SU-DHL-6 (cell line): ENCODE measurements around the gene KCNB1.

Experiments
- H2AFZ ChIP-seq: fragments of 200-600 bp; sonication (generic); 2 replicates; pipeline ENCODE4 v1.6.1; 2014; ENCODE audit warnings: low read depth, mild to moderate bottlenecking, moderate library complexity, mixed read lengths, antibody characterized with exemption, low read length; ENCODE audit not compliant: severe bottlenecking
- H3F3A ChIP-seq: fragments of 200-600 bp; shearing (Covaris generic); 2 replicates; pipeline ENCODE4 v1.6.0; 2016; ENCODE audit warnings: antibody characterized with exemption, mild to moderate bottlenecking; ENCODE audit not compliant: insufficient read depth
- H3K27ac ChIP-seq: fragments of 200-600 bp; sonication (generic); 2 replicates; pipeline ENCODE4 v1.5.1; 2016; ENCODE audit warnings: low read depth, mild to moderate bottlenecking, low read length, moderate library complexity, mixed read lengths
- H3K27me3 ChIP-seq: fragments of 200-600 bp; sonication (generic), shearing (Covaris generic); 2 replicates; pipeline ENCODE4 v1.6.0; 2014; ENCODE audit warnings: mild to moderate bottlenecking, low read length
- H3K36me3 ChIP-seq: fragments of 200-600 bp; sonication (generic); 2 replicates; pipeline ENCODE4 v1.6.1; 2014; ENCODE audit warnings: mild to moderate bottlenecking, low read length, mixed read lengths
- H3K4me2 ChIP-seq: fragments of 300-600, 200-600 bp; shearing (Covaris generic), sonication (generic); 2 replicates; pipeline ENCODE4 v1.6.0; 2014; ENCODE audit warnings: low read length, low read depth, mild to moderate bottlenecking; ENCODE audit not compliant: poor library complexity, severe bottlenecking
- H3K4me3 ChIP-seq: fragments of 200-600 bp; sonication (generic); 2 replicates; pipeline ENCODE4 v1.5.1; 2014; ENCODE audit warnings: antibody characterized with exemption, low read length, mild to moderate bottlenecking, mixed read lengths; ENCODE audit not compliant: insufficient read depth, poor library complexity, severe bottlenecking
- H3K79me2 ChIP-seq: fragments of 200-600 bp; sonication (generic); 2 replicates; pipeline ENCODE4 v1.6.1; 2014; ENCODE audit warnings: mild to moderate bottlenecking, low read length, moderate library complexity; ENCODE audit not compliant: insufficient read depth
- H3K9ac ChIP-seq: fragments of 200-600 bp; sonication (generic); 2 replicates; pipeline ENCODE4 v1.7.0; 2014; ENCODE audit warnings: mild to moderate bottlenecking, low read length
- H3K9me2 ChIP-seq: fragments of 200-600 bp; sonication (generic); replicated peaks from 2 replicates; pipeline ENCODE4 v1.6.1; 2014; ENCODE audit warnings: low read length; ENCODE audit not compliant: insufficient read depth
- H3K9me3 ChIP-seq: fragments of 200-600 bp; sonication (generic); 2 replicates; pipeline ENCODE4 v1.6.1; 2014; ENCODE audit warnings: low read length, mixed read lengths; ENCODE audit not compliant: insufficient read depth
- H4K20me1 ChIP-seq: fragments of 200-600 bp; sonication (generic); 2 replicates; pipeline ENCODE4 v1.6.1; 2014; ENCODE audit warnings: low read depth, mild to moderate bottlenecking, antibody characterized with exemption, low read length, moderate library complexity, mixed read lengths
- EZH2phosphoT487 ChIP-seq: fragments of 200-600 bp; sonication (generic), shearing (Covaris generic); conservative IDR thresholded peaks from 2 replicates; pipeline ENCODE4 v1.6.1; 2018; ENCODE audit warnings: mild to moderate bottlenecking, antibody characterized with exemption, low read length, moderate library complexity, mixed read lengths
- TF ChIP-seq, protein P1 (sequence below): fragments of 200-600 bp; sonication (generic); IDR thresholded peaks from one replicate; pipeline ENCODE4 v1.5.1; 2017; ENCODE audit warnings: antibody characterized with exemption, mild to moderate bottlenecking, low read length, moderate library complexity; ENCODE audit not compliant: insufficient read depth, poor library complexity, severe bottlenecking

KCNB1 gene

GRCh38 chr20:49387581-49387939 lies 94.9 kb downstream of the KCNB1 start:
- H4K20me1 ChIP-seq, result no peaks in the 10 kb centered on the region
- TF ChIP-seq EZH2phosphoT487, result no peak
- TF ChIP-seq, protein P1, sequence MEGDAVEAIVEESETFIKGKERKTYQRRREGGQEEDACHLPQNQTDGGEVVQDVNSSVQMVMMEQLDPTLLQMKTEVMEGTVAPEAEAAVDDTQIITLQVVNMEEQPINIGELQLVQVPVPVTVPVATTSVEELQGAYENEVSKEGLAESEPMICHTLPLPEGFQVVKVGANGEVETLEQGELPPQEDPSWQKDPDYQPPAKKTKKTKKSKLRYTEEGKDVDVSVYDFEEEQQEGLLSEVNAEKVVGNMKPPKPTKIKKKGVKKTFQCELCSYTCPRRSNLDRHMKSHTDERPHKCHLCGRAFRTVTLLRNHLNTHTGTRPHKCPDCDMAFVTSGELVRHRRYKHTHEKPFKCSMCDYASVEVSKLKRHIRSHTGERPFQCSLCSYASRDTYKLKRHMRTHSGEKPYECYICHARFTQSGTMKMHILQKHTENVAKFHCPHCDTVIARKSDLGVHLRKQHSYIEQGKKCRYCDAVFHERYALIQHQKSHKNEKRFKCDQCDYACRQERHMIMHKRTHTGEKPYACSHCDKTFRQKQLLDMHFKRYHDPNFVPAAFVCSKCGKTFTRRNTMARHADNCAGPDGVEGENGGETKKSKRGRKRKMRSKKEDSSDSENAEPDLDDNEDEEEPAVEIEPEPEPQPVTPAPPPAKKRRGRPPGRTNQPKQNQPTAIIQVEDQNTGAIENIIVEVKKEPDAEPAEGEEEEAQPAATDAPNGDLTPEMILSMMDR, result no peak
- H2AFZ ChIP-seq, result no peak overlapping the region

GRCh38 chr20:49386848-49387580 lies 95.5 kb downstream of the KCNB1 start:
- Histone ChIP-seq H3K9me2 (no peaks in the 10 kb centered on the region), H3K4me2 (no peak overlapping the region), H3K4me3 (no peak overlapping the region), H3K79me2 (no peaks in the 10 kb centered on the region), H3K36me3 (no peaks in the 10 kb centered on the region), H3K27ac (no peak overlapping the region), H4K20me1 (no peaks in the 10 kb centered on the region), H2AFZ (no peak overlapping the region), H3F3A (no peaks in the 10 kb centered on the region), H3K9me3 (no peaks in the 10 kb centered on the region), H3K9ac (no peak overlapping the region), H3K27me3 (no peaks in the 10 kb centered on the region)
- TF ChIP-seq EZH2phosphoT487, result no peak
- TF ChIP-seq, protein P1, result no peak

More at GRCh38 chr20:49387581-49387939, 94.9 kb downstream of the KCNB1 start:
- Histone ChIP-seq H3K27me3 (no peaks in the 10 kb centered on the region), H3K9me3 (no peaks in the 10 kb centered on the region), H3K79me2 (no peaks in the 10 kb centered on the region), H3F3A (no peaks in the 10 kb centered on the region), H3K36me3 (no peaks in the 10 kb centered on the region), H3K4me2 (no peak overlapping the region), H3K9me2 (no peaks in the 10 kb centered on the region), H3K27ac (no peak overlapping the region), H3K4me3 (no peak overlapping the region), H3K9ac (no peak overlapping the region)

DNA sequence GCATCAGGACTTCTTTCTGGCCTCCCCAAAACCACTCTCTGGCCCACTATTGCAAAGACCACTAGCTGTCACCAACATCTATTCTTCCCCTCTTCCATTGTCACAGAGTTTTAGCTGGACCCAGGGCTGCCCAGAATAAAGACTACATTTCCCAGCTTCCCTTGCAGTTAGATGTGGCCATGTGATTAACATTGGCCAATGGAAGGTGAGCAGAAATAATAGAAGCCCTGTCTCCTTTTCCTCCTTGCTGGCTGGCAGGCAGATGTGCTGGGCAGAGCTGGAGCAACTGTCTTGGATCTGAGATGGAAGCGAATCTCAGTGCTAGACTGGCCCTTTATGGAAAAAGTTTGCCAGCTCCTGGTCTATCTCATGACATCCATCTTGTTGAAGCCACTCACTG lies 97.0 kb downstream of the KCNB1 start:
- H3K36me3 ChIP-seq, result no peaks in the 10 kb centered on the region
- H3K79me2 ChIP-seq, result no peaks in the 10 kb centered on the region
- no peak overlapping the region for H3K27ac ChIP-seq
- no peak overlapping the region for H3K9ac ChIP-seq
- TF ChIP-seq EZH2phosphoT487, result no peak
- TF ChIP-seq, protein P1, result no peak
- no peak overlapping the region for H3K4me3 ChIP-seq
- peak overlapping the region; percentile 27 for H2AFZ ChIP-seq
- H3F3A ChIP-seq, result no peaks in the 10 kb centered on the region
- no peaks in the 10 kb centered on the region for H3K9me2 ChIP-seq
- no peaks in the 10 kb centered on the region for H3K27me3 ChIP-seq
- no peak overlapping the region for H3K4me2 ChIP-seq
- no peaks in the 10 kb centered on the region for H3K9me3 ChIP-seq
- H4K20me1 ChIP-seq, result no peaks in the 10 kb centered on the region
